ENCODE results near the gene CTNNBIP1.

DNA sequence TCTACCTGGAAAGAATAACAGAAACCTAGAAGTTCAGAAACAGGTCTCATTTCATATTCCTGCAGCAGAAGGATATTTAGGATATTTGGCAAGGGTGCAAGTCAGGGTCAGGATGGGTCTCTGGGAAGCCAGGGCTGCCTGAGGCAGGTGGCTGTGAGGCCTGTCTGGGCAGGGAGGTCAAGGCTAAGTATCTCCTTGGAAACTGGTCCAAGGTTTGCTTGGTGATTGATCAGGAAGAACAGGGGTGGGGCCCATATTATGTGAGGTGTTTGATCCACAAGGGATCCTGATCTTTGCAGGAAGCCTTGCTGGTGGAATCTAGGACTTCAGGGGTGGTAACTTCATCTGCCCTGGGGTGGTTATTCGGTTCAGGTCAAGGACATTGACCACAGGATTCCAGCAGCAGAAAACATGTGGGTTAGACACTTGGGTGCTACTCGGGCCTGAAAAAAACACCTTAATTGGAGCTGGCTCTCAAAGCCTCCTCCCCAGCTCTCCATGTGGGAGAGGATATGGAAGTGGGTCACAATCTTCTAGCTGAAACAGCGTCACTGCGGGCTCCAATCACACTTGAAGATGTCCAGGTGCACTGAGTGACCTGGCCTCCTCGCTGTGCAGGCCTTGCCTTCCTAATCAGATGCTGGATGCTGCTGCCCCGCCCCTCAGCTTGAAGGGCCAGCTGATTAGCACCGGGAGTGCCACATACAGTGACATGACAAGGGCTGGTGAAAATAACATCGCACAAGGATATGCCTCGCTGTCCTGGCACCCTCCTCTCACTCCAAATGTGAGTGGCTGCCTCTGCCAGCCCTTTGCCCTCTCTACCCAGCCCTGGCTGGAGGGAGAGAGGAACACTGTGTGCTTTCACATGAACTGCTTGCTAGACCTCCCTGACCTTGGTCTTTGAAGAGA, 8.7 kb downstream of the CTNNBIP1 start:
- no peak for TF ChIP-seq CTCF (IDR thresholded peaks at IDR 0.05)
- TF ChIP-seq POLR2A (IDR thresholded peaks at IDR 0.05): no peak
- no peak for TF ChIP-seq EP300 (IDR thresholded peaks at IDR 0.05)
